Chondrocyte (in vitro differentiated cells): Measurements from ENCODE around the gene UBE3B. TPM values are rescaled to one million over a fixed set of nuclear protein-coding genes. Genes with fewer than 3 reads are reported as not detected.

ENCODE experiments used
- DNase-seq: peaks from one replicate; pipeline ENCODE4 v3.0.0; 2021; ENCODE audit warnings: mixed read lengths, low spot score
- H3K27ac Mint-ChIP-seq: one replicate; pipeline ENCODE4 v1.8.0; 2021; ENCODE audit warnings: mild to moderate bottlenecking, moderate library complexity, mixed read lengths; ENCODE audit not compliant: unreplicated experiment
- H3K27me3 Mint-ChIP-seq: 2 replicates; pipeline ENCODE4 v1.8.0; 2021; ENCODE audit warnings: low read depth, mixed read lengths
- H3K36me3 Mint-ChIP-seq: 2 replicates; pipeline ENCODE4 v1.8.0; 2021; ENCODE audit warnings: low read depth, mixed read lengths
- H3K4me1 Mint-ChIP-seq: 2 replicates; pipeline ENCODE4 v1.8.0; 2021; ENCODE audit warnings: low read depth, mild to moderate bottlenecking, mixed read lengths
- H3K4me3 Mint-ChIP-seq: one replicate; pipeline ENCODE4 v1.8.0; 2021; ENCODE audit warnings: mild to moderate bottlenecking, moderate library complexity, mixed read lengths; ENCODE audit not compliant: unreplicated experiment
- H3K9me3 Mint-ChIP-seq: 2 replicates; pipeline ENCODE4 v1.8.0; 2021; ENCODE audit warnings: low read depth, mixed read lengths
- total RNA-seq: library from RNA; stranded (reverse); gene quantifications from 3 replicates; pipeline ENCODE4 v1.2.1, GENCODE V29; 2021
- TF ChIP-seq, protein P1 (sequence below): fragments of 200-600 bp; sonication (generic); IDR thresholded peaks from 2 replicates; pipeline ENCODE4 v1.5.0; 2021; ENCODE audit warnings: antibody characterized with exemption, mild to moderate bottlenecking, moderate library complexity

The UBE3B gene
- total RNA-seq, 1 donor from 2014 or later = 32.9 TPM

DNA sequence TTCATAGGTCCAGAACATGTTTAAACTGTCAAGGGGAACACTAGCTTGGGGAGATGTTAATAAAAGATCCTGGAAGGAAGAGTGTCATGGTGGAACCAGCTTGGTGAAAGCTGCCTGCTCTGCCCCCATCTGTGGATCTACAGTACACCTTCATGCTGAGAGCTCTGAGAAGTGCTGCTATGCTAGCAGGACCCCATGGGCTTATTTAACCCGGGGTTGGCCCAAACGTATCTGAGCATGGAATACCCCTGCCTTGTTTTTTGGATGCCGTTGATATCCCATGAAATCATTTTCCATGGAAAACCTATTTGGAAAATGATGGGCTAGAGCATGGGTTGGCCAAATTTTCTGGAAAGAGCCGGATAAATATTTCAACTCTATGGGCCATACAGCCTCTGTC is 14.2 kb downstream of the UBE3B start:
- DNase-seq = no peak
- Mint-ChIP-seq H3K36me3 (peaks cover 48% of the 10 kb centered on the region), H3K27ac (no peak overlapping the region), H3K4me3 (no peak overlapping the region), H3K27me3 (no peaks in the 10 kb centered on the region), H3K4me1 (no peaks in the 10 kb centered on the region), H3K9me3 (peaks cover 5% of the 10 kb centered on the region)
- TF ChIP-seq, protein P1, sequence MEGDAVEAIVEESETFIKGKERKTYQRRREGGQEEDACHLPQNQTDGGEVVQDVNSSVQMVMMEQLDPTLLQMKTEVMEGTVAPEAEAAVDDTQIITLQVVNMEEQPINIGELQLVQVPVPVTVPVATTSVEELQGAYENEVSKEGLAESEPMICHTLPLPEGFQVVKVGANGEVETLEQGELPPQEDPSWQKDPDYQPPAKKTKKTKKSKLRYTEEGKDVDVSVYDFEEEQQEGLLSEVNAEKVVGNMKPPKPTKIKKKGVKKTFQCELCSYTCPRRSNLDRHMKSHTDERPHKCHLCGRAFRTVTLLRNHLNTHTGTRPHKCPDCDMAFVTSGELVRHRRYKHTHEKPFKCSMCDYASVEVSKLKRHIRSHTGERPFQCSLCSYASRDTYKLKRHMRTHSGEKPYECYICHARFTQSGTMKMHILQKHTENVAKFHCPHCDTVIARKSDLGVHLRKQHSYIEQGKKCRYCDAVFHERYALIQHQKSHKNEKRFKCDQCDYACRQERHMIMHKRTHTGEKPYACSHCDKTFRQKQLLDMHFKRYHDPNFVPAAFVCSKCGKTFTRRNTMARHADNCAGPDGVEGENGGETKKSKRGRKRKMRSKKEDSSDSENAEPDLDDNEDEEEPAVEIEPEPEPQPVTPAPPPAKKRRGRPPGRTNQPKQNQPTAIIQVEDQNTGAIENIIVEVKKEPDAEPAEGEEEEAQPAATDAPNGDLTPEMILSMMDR = no peak

DNA sequence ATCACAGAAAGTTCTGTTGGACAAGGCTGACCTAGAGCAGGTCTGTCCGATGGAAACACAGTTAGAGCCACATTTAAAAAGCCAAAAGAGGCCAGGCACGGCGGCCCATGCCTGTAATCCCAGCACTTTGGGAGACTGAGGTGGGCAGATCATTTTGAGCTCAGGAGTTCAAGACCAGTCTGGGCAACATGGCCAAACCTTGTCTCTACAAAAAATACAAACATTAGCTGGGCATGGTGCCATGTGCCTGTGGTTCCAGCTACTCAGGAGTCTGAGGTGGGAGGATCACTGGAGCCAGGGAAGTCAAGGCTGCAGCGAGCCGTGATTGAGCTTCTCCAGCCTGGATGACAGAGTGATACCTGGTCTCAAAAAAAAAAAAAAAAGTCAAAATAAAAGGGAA is 14.9 kb downstream of the UBE3B start:
- TF ChIP-seq, protein P1 = no peak
- H3K27ac Mint-ChIP-seq = no peak overlapping the region
- peaks cover 44% of the 10 kb centered on the region for H3K36me3 Mint-ChIP-seq
- H3K4me3 Mint-ChIP-seq = no peak overlapping the region
- DNase-seq = no peak
- no peaks in the 10 kb centered on the region for H3K4me1 Mint-ChIP-seq
- peaks cover 5% of the 10 kb centered on the region for H3K9me3 Mint-ChIP-seq
- H3K27me3 Mint-ChIP-seq = no peaks in the 10 kb centered on the region

DNA sequence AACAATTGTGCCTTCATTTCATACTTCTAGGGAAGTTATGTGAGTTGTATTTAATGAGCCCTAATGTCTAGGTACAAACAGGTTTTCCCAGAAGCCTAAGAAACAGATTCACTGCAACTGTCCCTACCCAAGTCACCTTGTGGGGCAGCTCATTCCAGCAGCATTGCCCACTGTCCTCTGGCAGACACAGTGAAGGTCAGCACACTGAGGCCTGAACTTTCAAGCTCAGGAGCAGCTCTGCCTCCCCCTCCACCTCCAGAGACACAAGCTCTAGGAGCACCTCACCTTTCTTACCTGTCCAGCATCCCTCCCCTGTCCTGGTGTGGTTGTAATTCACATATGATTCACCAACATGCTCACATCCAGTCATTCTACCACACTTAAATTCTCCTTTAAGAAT is 15.7 kb downstream of the UBE3B start:
- Mint-ChIP-seq H3K9me3 (peaks cover 5% of the 10 kb centered on the region), H3K4me3 (no peak overlapping the region), H3K27ac (no peak overlapping the region), H3K27me3 (no peaks in the 10 kb centered on the region), H3K36me3 (peaks cover 47% of the 10 kb centered on the region), H3K4me1 (no peaks in the 10 kb centered on the region)
- no peak for DNase-seq
- TF ChIP-seq, protein P1 = no peak

DNA sequence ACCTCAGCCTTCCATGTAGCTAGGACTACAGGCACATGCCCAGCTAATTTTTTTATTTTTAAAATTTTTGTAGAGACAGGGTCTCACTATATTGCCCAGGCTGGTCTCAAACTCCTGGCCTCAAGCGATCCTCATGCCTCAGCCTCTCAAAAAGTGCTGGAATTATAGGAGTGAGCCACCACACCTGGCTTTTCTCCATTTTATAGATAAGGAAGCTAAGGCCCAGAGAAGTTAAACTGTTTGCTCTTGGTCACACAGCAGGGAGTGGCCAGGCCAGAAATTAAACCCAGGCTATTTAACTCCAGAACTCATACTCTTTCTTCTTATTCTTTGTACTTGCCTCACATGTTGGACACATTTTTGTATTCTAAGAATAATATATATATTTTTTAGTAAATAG is 16.5 kb downstream of the UBE3B start:
- Mint-ChIP-seq H3K27ac (no peak overlapping the region), H3K36me3 (peaks cover 41% of the 10 kb centered on the region), H3K4me1 (no peaks in the 10 kb centered on the region), H3K9me3 (peaks cover 5% of the 10 kb centered on the region), H3K27me3 (no peaks in the 10 kb centered on the region), H3K4me3 (no peak overlapping the region)
- DNase-seq = no peak
- TF ChIP-seq, protein P1 = no peak

DNA sequence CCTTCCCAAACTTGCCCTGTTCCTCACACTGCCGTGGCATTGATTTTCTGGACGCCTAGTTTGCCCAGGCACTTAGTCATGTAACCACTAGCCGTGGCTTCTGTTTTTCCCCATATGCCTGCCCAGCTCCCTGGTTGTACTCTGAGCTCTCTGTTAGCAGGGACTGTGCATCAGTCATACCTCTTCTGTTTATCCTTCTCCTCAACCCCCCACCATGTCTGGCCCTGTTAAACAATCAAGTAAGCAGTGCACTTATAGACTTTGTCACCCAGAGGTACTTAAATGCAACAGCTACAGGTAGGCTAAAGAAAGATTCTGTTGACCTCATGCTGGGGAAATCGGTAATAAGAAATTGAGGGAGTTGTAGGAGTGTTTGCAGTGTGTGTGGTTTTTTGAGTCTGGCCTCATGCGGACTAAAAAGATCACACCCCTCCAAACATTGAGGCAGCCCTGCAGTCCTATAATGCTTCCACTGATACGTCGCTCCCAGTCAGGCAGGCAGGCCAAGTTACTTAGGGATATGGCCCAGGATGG is 17.0 kb downstream of the UBE3B start:
- Mint-ChIP-seq H3K4me3 (no peak overlapping the region), H3K36me3 (peaks cover 37% of the 10 kb centered on the region), H3K27me3 (no peaks in the 10 kb centered on the region), H3K27ac (no peak overlapping the region), H3K4me1 (no peaks in the 10 kb centered on the region), H3K9me3 (peaks cover 5% of the 10 kb centered on the region)
- TF ChIP-seq, protein P1 = no peak
- DNase-seq = no peak
